GM19035 (cell line): ENCODE results near the gene NTM.
A peak's percentile ranks its signal among the peaks of the same experiment; 100 is the strongest.

Source experiments
- ATAC-seq: cut with Tn5 transposase; IDR thresholded peaks from one replicate; pipeline ENCODE4 v1.9.1; 2021; ENCODE audit not compliant: unreplicated experiment

Gene NTM

GRCh38 chr11:132258875-132259274 lies 888.5 kb downstream of the NTM start:
- ATAC-seq = no peak

DNA sequence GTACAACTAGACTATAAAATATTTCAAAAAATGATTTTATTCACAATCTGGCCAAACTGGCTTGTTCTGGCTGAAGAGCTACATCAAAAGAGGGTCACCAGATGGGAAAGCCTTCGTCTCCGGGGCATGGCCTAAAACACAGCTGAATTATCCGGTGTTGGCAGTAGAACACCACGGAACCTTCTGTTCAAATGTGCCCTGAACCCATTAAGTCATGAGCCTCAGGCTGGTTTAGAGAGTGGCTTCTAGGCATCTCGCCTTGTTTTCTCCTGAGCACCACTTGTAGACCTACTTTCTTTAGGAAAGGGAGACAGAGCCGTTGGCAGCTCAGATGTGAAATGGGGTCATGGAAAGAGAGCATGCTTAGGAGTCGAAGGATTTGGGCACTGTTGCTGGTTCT lies 890.2 kb downstream of the NTM start:
- no peak for ATAC-seq

- no peak for ATAC-seq
Observed at GRCh38 chr11:132263241-132263640, 892.8 kb downstream of the NTM start.

- no peak for ATAC-seq
Observed at GRCh38 chr11:132263875-132264274, 893.5 kb downstream of the NTM start.

- ATAC-seq = no peak
Observed at GRCh38 chr11:132264616-132265015, 894.2 kb downstream of the NTM start.

GRCh38 chr11:132278801-132279574 lies 908.6 kb downstream of the NTM start:
- ATAC-seq = peak; percentile 71

- no peak for ATAC-seq
Observed at GRCh38 chr11:132284048-132284447, 913.6 kb downstream of the NTM start.

DNA sequence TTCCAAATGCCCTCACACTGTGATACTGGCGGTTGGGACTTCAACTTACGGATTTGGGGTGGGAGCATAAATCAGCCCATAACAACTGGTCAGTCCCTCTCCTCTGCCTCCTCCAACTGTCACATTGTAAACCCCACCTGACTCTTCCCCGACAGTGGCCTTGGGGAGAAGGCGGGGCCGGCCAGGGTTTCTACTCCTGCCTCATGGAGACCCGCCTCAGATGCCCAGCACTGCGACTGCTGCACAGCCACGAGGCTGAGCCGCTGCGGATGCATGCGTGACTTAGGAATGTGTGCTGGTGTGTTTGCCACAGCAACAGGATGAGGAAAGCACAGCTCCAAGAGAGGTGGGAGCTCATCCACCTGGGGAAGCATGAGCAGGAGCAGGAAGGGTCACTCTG lies 914.2 kb downstream of the NTM start:
- ATAC-seq = no peak

DNA sequence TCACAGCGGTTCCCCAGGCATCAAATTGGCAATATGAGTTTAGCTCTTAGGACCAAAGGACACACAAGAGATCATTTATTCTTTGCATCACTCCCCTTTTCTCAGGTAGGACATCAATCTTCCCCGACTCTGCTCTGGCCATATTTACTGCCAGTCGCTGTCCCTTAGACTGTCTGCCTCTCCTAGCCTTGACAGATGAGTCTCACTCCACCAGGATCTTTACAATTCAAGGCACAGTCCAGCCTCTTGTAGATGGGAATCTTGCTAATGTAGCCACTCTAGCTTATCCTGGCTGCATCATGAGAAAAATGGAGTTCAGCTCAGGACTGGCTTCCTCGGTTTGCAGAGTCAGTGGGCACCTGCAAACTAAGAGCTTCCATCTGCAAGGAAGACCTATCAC lies 915.2 kb downstream of the NTM start:
- no peak for ATAC-seq

DNA sequence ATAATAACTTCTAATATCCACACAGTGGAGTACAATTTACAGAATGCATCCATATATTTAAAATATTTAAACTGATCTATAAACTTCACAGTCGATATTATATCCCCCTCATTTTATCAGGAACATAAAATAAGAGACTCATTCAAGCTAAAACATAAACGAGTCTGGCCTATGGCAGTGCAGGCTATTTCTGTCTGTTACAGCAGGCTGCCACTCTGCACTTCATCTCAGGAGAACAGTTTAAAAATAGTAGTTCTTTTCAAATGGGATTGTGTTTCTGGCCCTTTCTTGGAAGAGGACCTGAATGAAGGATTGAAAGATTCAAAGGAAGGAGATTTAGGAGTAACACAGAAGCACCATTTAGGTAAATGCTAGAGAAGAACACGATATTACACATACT lies 915.7 kb downstream of the NTM start:
- no peak for ATAC-seq

GRCh38 chr11:132288036-132288435 lies 917.6 kb downstream of the NTM start:
- no peak for ATAC-seq

DNA sequence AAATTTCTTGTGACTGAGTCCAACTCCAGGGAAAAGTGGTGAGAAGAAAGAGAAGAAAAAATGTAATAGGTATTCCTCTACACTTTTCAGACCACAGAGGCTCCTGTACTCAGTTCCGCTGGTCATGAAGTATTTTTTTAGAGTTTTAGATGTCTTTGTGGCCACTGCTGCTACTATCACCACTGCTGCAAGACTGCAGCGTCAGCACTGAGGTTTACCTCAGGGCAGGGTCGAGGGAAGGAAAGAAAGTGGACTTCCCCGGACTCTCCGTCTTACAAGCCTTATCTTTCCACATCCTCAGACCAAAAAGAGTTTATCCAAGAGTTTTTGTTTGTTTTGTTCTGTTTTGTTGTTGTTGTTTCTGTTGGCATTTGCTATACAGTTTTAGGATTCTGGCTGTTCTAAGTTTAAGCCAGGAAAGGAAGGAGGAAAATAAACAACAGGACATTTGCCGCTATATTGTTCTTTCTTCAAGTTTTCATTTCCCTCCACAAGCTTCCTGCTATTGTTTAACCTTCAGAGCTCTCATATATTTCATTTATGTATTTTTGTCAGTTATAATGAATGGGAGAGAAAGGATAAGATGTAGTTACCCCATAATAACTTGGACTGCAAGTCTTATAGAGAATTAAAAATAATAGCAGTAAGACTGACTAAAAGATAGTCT lies 919.3 kb downstream of the NTM start:
- no peak for ATAC-seq

DNA sequence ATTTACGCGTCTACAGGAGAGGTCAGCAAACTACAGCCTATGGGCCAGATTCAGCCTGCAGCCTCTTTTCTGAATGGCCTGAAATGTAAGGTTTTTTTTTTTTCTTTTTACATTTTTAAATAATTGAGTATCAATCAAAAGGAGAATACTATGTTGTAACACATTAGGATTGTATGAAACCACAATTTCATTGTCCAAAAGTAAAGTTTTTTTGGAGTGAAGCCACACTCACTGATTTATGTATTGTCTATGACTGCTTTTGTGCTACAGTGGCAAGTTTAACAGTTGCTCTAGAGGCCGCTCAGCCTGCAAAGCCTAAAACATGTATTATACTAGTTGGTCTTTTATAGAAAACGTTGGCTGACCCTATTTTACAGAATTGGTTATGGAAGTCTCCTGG lies 923.2 kb downstream of the NTM start:
- no peak for ATAC-seq

DNA sequence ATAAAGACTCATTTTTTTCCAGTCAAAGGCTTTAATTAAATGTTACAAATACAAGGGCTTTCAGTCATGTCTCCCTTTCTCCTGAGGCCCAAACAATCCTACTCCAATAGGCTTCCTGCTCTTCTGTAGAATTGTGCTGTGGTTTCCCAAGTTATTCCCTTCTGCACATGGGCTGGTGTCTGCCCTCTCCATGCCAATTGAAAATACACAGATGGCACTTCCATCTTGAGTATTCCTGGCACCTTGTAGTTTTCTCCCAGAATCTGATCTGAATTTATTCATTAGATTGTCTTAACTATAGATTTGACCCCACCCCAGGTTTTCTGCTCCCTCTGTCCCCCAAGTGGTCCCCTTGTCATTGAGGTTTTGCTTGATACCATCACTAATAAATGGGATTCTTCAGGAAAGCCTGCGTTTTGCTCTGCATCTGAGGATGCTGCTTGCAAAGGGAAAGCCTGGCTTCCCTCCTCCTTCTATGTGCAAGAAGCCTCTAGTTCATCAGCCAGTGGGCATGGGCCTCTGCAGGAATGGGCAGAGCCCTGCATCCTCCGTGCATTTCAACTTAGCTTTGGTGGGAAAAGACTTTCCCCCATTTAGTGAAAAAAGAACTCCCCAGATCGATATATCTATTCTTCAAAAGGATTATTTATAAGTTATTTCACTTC lies 926.7 kb downstream of the NTM start:
- no peak for ATAC-seq

DNA sequence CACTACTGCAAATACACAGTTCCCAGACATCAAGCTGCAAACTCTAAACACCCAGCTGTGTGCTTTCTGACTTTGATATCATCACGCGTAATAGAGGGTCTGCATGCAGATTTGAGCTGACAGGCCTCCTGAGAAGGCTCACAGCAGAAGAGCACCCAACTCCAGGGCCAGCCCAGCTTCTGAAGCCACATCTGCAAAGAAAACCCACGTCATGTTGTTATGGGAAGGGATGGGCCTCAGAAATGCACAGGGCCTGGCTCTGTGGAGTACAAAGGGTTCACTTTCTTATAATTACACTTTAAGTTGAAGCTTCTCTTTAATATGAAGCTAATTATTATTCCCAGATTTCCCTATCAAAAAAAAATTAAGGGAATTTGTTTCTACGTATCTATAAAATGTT lies 927.9 kb downstream of the NTM start:
- ATAC-seq = no peak

DNA sequence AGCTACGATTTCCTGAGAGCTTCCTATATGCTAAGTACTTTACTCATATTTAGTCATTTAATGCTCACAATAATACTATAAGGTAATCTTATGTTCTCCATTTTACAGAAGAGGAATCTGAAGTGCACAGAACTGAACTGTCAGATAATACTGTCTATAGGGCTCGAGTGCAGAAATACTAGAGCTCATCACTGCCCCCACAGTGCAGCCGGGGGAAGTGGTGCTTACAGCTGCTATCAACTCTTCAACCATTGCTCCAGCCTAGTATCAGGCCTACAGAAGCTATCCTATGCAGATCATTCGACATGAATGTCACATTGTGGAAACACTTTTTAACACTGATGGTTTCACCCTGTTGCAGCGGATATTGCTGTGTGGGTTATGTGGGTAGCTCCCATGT lies 929.9 kb downstream of the NTM start:
- ATAC-seq = no peak

DNA sequence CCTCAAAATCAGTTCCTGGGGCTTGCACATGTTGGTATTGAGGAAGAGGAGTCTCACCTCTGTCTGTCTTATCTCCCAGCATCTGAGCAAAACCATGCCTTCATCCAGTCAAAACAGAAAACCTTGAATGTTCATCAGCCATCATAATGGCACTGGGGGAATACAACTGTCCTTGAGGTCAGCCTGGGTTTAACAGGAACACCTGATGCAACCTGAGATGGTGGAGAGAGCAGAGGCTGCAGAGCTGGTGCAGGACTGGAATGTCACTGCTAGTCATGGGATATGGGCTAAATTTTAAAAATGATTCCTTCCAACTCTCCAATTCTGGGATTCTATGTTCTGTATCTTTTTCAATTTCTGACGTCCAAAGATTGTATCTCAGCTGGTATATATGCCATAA lies 931.0 kb downstream of the NTM start:
- ATAC-seq = no peak

DNA sequence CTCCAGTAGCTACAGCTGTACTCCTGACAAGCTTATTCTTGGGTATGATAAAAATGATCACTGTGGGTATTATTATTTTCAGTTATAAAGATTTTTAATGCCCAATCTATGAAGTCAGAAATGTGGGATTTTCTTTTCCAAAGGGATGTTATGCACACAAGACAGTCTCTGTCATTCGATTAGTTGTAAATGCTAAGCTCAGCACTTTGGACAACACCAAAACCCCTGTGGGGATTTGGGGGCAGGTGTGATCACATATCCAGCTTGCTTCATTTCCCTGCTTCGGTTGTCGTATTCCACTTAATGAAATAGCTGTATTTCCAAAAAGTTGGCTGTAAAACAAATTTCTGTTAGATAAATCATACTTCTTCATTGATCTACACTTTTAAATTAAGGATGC lies 931.5 kb downstream of the NTM start:
- no peak for ATAC-seq

DNA sequence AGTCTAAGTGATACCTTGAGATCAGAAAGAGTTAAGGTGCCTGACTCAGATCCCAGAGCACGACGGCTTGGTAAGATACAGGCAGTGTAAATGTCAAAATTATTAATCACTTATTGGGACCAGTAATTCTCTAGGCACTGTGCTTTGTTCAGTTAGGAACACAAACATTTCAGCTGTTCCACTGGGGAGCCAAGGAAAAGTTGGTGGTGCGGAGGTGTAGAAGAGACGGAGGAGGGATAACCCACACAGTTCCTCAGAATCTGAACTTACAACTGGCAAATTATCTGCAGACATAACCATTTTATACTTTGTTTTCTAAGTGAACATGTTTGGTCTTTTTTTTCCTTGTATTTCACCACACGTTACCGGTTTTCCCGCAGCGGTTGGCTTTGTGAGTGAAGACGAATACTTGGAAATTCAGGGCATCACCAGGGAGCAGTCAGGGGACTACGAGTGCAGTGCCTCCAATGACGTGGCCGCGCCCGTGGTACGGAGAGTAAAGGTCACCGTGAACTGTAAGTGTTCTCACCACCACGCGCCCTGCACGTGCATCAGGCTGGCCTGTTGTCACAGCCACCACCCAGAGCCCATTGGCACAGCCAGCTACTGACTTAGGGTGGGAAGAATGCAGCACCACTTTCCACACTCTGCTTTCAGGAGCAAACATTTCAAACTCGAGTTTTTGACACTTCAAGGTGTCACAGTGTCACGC lies 937.0 kb downstream of the NTM start:
- ATAC-seq = no peak

DNA sequence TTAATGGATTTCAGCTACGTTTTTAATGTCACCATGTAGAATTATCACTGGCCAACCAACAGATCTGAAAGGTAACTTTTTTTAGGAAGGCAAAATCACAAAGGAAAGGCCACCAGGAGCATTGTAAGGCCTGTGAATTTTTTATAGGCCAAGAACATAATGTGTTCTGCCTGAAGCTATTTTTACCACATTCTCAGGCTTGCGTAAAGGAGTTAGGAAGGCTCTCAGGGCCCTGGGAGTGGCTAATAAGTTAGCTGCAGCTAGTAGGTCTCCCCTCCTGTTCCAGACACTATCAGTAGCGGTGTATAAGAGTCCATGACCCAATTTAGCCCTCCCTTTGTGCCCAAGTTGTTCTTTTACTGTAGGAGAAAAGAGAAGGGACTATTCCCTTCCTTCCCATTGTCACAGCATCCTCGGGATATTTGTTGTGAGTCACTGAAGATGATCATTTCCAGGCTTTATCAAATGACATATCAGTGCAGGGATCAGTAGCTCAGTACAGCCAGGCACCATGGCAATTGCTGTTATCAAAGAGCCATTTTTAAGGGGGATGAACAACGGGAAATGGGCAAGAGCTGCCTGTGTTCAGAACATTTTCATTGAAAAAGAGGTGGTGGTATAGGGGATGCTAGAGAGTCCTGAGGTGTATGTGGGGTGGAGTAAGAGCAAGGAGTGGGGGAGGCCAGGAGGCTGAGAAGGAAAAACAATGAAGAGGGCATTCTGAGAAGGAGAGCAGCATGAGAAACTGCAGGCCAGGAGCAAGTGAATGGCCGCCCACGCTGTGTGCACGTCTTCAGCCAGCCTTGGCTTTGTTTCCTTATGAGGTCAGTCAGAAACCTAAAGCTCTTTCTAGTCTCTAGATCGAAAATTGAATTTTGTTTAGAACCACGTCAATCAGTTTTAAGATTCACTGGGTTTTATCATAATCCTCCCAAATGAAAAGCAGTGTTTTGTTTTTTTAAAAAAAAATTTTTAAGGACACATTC lies 940.3 kb downstream of the NTM start:
- no peak for ATAC-seq
